HG02678 (cell line): Measurements from ENCODE around the gene ZNF157.

Experiments used
- ATAC-seq: cut with Tn5 transposase; IDR thresholded peaks from one replicate; pipeline ENCODE4 v1.9.1; 2021; ENCODE audit warnings: mild to moderate bottlenecking, moderate library complexity; ENCODE audit not compliant: unreplicated experiment

ZNF157 gene

DNA sequence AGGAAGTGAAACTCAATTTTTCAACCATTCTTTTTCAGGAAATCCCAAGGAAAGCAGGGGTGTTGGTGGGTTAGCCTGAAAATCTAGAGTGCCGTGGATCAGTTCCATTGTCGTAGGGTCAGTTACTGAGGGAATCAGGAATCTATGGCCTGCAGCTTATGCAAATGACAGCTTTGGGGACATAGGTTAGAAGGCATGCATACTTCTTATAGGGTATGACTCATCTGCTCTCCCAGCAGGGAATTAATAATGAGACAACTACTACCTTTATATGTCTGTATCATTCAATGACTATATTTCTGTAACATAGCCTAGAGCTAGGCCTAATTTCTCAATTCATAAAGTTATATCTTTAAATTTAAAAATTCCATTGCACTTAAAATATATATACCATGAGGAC, 76.1 kb downstream of the ZNF157 start:
- ATAC-seq: no peak

DNA sequence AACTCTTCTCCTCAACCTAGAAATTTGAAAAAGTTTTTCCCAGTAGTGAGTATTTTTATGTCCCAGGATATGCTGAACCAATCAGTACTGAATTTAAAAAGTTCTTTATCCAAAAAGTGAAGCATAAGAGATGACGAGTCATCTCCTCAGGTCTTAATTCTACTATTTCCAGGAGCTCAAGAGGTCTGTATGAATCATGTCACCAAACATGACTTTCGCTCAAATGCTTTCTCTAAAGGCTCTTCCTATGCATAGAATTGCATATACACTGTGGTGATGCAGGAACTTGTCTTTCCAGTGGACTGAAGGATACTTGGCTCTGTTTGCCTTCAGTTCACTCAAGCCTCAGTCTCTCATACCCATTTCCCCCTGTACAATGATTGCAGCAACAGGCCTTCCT, 76.6 kb downstream of the ZNF157 start:
- no peak for ATAC-seq

DNA sequence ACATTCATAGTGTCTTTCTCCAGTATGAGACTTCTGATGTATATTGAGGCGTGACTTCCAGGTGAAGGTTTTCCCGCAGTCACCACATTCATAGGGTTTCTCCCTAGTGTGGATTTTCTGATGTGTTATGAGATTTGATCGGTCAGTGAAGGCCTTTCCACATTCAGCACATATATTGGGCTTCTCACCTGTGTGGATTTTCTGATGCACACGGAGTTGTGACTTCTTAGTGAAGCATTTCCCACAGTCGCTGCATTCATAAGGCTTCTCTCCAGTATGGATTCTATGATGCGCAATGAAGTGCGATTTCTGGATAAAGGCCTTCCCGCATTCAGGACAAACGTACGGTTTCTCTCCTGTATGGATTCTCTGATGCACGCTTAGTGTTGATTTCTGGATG, 77.2 kb downstream of the ZNF157 start:
- ATAC-seq: no peak

DNA sequence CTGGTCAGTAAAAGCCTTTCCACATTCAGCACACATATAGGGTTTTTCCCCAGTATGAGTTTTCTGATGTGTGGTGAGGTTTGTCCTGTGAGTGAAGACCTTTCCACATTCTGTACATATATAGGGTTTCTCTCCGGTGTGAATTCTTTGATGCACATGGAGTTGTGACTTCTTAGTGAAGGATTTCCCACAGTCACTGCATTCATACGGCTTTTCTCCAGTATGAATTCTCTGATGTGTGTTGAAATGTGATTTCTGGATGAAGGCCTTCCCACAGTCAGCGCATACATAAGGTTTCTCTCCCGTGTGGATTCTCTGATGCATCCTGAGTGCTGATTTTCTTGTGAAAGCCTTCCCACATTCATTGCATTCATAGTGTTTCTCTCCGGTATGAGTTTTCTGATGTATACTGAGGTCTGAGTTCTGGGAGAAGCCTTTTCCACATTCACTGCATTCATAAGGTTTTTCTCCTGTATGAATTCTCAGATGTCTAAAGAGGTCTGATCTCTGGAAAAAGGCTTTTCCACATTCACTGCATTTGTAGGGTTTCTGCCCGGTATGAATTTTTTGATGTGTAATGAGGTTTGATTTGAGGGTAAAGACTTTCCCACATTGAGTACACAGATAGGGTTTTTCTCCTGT, 77.9 kb downstream of the ZNF157 start:
- no peak for ATAC-seq

DNA sequence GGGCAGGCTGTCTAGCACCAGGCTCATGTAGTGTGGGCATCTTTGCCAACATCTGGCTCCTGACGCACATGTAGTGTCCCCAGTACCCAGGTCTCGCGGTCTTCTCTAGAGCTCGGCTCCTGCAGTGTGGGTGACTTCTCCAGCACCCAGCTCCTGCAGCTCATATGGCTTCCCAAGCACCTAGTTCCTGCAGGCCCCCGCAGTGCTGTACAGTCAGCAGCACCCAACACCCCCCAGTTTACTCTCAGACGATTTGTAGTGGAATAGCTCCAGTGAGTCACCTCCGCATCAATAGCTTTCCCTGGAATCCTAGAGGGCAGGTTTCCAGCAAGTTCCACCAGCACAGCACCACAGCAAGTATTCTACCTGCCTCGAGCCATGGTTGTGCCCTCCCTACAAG, 81.7 kb downstream of the ZNF157 start:
- ATAC-seq: no peak

DNA sequence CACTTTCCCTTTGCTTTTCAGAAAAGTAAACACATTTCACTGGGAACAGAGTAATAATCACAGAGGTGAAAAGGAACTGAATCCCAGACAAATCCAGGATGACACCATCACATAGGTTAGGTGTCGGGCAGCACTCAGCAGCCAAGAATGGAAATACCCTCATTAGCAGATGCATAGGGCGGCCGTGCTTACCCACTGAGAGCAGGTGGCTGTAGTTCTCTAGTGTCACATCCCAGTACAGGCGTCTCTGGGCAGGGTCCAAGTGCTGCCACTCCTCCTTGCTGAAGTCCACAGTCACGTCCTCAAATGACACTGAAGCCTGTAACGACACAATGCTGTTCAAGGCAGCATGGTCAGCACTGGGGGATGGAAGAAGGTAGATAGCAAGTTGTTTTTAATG, 85.7 kb downstream of the ZNF157 start:
- no peak for ATAC-seq

DNA sequence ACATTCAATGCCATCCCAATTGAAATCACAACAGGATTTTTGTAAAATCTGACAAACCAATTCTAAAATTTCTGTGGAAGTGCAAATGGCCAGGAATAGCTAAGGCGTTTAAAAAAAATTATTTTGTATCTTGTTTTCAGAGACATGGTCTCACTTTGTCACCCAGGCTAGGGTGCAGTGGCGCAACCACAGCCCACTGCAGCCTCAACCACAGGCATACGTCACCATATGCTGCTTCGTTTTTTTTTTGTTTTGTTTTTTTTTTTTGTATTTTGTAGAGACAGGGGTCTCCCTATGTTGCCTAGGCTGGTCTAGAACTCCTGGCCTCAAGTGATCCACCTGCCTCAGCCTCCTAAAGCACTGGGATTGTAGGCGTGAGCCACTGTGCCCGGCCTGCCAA, 88.2 kb downstream of the ZNF157 start:
- no peak for ATAC-seq

DNA sequence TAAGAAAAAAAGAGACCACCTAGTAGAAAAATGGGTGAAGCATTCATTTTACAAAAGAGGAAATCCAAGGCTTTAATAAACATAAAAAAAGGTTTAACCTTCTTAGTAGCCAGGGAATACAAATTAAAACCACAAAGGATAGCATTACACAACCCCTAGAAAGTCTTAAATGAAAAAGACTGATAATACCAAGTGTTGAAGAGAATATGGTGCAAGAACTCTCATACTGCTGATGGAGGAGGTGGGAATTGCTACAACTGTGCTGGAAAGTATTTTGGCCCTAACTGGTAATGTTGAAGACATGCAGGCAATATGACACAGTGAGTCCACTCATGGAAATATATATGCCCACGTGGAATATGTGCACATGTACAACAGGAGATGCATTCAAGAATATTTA, 90.2 kb downstream of the ZNF157 start:
- ATAC-seq: no peak
